ENCODE data around the gene SYK. TPM values are rescaled to one million over a fixed set of nuclear protein-coding genes. Genes with fewer than 3 reads are reported as not detected.

Gene SYK
- total and polyA plus RNA-seq, 2 of the 4 experiments (the other 2 are of a cell fraction) = not detected

- H3K56ac ChIP-seq (ENCODE audit: extremely low read depth, insufficient read depth, low read length) = no peak overlapping the region
- no peak overlapping the region for H3K9ac ChIP-seq (ENCODE audit: low read depth, low read length)
- H3K18ac ChIP-seq (ENCODE audit: low read depth, low read length) = no peak overlapping the region
- DNase-seq (no peak), ATAC-seq (ENCODE audit: low read depth) (no peak)
- no peak overlapping the region for H2BK120ac ChIP-seq (ENCODE audit: low read depth, low read length)
- H2AFZ ChIP-seq (replicated peaks; ENCODE audit: low read length, poor library complexity) = no peak overlapping the region
- no peak overlapping the region for H3K4me3 ChIP-seq (ENCODE audit: insufficient read depth, low read depth, low read length)
- no peak overlapping the region for H4K5ac ChIP-seq (ENCODE audit: low read depth, low read length)
- H3K14ac ChIP-seq (replicated peaks; ENCODE audit: low read depth, low read length) = no peak overlapping the region
- no peaks in the 10 kb centered on the region for H3K4me1 ChIP-seq (ENCODE audit: control insufficient read depth, insufficient read depth, low read length)
- no peaks in the 10 kb centered on the region for H3K9me1 ChIP-seq (ENCODE audit: insufficient read depth, low read length)
- no peak overlapping the region for H4K8ac ChIP-seq (ENCODE audit: low read depth in 2 of 2, low read length in 2 of 2)
- H2BK20ac ChIP-seq (ENCODE audit: low read depth, low read length) = no peak overlapping the region
- H3K27me3 ChIP-seq (ENCODE audit: control insufficient read depth, insufficient read depth, low read length) = peaks cover 9% of the 10 kb centered on the region; the same call in 1 of the 2 replicates
- intact Hi-C loops (cut with micrococcal nuclease) (no loop called here), in situ Hi-C loops (cut with MboI; ENCODE audit: low sequenced_read_pairs) (loop anchor here (5.0 to 10.0 kb wide), 3 partner anchors 639 to 1279 kb away; no protein-coding TSS in a partner anchor), dilution Hi-C loops (cut with HindIII; ENCODE audit: low sequenced_read_pairs, unreplicated experiment) (no loop called here)
- no peak overlapping the region for H3K27ac ChIP-seq (ENCODE audit: insufficient read depth, low read length)
- no peaks in the 10 kb centered on the region for H3K79me1 ChIP-seq (ENCODE audit: low read depth in 1 of 2, low read length in 2 of 2)
- H4K91ac ChIP-seq (ENCODE audit: insufficient read depth, low read depth, low read length) = no peak overlapping the region
- CTCF ChIA-PET = interaction anchor here (0.6 kb wide), 1 partner anchor 593 kb away, joined by 3 read pairs; no protein-coding TSS in a partner anchor
- no peaks in the 10 kb centered on the region for H4K20me1 ChIP-seq (ENCODE audit: insufficient read depth, low read length)
- POLR2A ChIA-PET (ENCODE audit: unreplicated experiment) = no interaction called here
- no peak overlapping the region for H2BK5ac ChIP-seq (ENCODE audit: low read depth, low read length, poor library complexity, severe bottlenecking)
- WGBS, 2 experiments (ENCODE audit: extremely low coverage in 2 of 2, insufficient read length in 1 of 2) = no CpG with 5 or more reads among the region's 2 CpGs
- TF ChIP-seq USF2 (IDR thresholded peaks at IDR 0.05; ENCODE audit: low read depth, low read length) (no peak), MXI1 (IDR thresholded peaks at IDR 0.05; ENCODE audit: borderline replicate concordance, low read depth, low read length) (no peak), CEBPB (IDR thresholded peaks at IDR 0.05; ENCODE audit: low read depth, low read length) (no peak), BHLHE40 (IDR thresholded peaks at IDR 0.05; ENCODE audit: low read depth, low read length) (no peak), RCOR1 (IDR thresholded peaks at IDR 0.05; ENCODE audit: insufficient replicate concordance, low read length) (no peak), RFX5 (IDR thresholded peaks at IDR 0.05; ENCODE audit: low read depth, low read length) (no peak), FOS (IDR thresholded peaks at IDR 0.05; ENCODE audit: low read depth, low read length) (no peak), MAFK (IDR thresholded peaks at IDR 0.05; ENCODE audit: low read depth, low read length) (no peak), POLR2A (IDR thresholded peaks at IDR 0.05; ENCODE audit: low read depth, low read length) (no peak), RAD21 (IDR thresholded peaks at IDR 0.05; ENCODE audit: low read length) (no peak), SMC3 (IDR thresholded peaks at IDR 0.05; ENCODE audit: low read depth, low read length) (no peak), CHD1 (IDR thresholded peaks at IDR 0.05; ENCODE audit: low read depth, low read length) (no peak), ELK1 (IDR thresholded peaks at IDR 0.05; ENCODE audit: borderline replicate concordance, low read depth, low read length) (no peak), CTCF (conservative IDR thresholded peaks at IDR 0.05; ENCODE audit: low read depth, low read length) (no peak)
- H3K23ac ChIP-seq (ENCODE audit: low read depth, low read length) = no peak overlapping the region
- H3K9me3 ChIP-seq (ENCODE audit: control insufficient read depth, insufficient read depth, low read length) = no peaks in the 10 kb centered on the region
- no TSS peak for BruUV-seq (replicated peaks)
- no peak overlapping the region for H2AK5ac ChIP-seq (ENCODE audit: low read depth, low read length)
- H3K36me3 ChIP-seq (ENCODE audit: control insufficient read depth, insufficient read depth, low read length) = no peaks in the 10 kb centered on the region
- H2BK15ac ChIP-seq (ENCODE audit: low read depth, low read length) = no peak overlapping the region
- H3K4ac ChIP-seq (ENCODE audit: low read depth, low read length) = no peak overlapping the region
- H2AK9ac ChIP-seq (replicated peaks; ENCODE audit: low read depth, low read length, poor library complexity) = no peak overlapping the region
- no peak overlapping the region for H3K4me2 ChIP-seq (ENCODE audit: low read depth, low read length)
Measured at GRCh38 chr9:90873422-90873821, 71.8 kb downstream of the SYK start.
